ENCODE data around the gene PIK3AP1. TPM values are rescaled to one million over a fixed set of nuclear protein-coding genes. Genes with fewer than 3 reads are reported as not detected.

Gene PIK3AP1
- total RNA-seq, 1 experiment from 2014 or later, result 7.1 TPM

- H4K20me1 ChIP-seq (ENCODE audit: insufficient read depth), result peaks cover 35% of the 10 kb centered on the region; the same call in 1 of the 2 replicates
- no peak overlapping the region for H3K9ac ChIP-seq (ENCODE audit: low read length)
- no peak overlapping the region for H3K4me2 ChIP-seq (ENCODE audit: low read length)
- H2AFZ ChIP-seq (ENCODE audit: low read depth, low read length, poor library complexity, severe bottlenecking), result no peak overlapping the region
- H3K27ac ChIP-seq (ENCODE audit: low read depth, low read length), result no peak overlapping the region
- peaks cover under 1 to 2% of the 10 kb centered on the region in 2 experiments; a peak in 2 of 4 replicates for H3K36me3 ChIP-seq (ENCODE audit: control insufficient read depth in 1 of 2, insufficient read depth in 2 of 2, low read length in 2 of 2)
- CTCF ChIA-PET, result no interaction called here
- DNase-seq (ENCODE audit: low read depth, low spot score) (no peak), ATAC-seq (no peak)
- no peaks in the 10 kb centered on the region for H3K9me3 ChIP-seq (ENCODE audit: control insufficient read depth in 1 of 2, insufficient read depth in 1 of 2, low read depth in 1 of 2, low read length in 2 of 2)
- H3K79me2 ChIP-seq (ENCODE audit: insufficient read depth, low read length), result peaks cover 99% of the 10 kb centered on the region
- TF ChIP-seq, protein P1, sequence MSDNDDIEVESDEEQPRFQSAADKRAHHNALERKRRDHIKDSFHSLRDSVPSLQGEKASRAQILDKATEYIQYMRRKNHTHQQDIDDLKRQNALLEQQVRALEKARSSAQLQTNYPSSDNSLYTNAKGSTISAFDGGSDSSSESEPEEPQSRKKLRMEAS (IDR thresholded peaks at IDR 0.05), result no peak
- TF ChIP-seq SIN3A (IDR thresholded peaks at IDR 0.05; ENCODE audit: low read depth) (no peak), RAD21 (IDR thresholded peaks at IDR 0.05; ENCODE audit: low read depth) (no peak), CEBPB (IDR thresholded peaks at IDR 0.05; ENCODE audit: low read depth) (no peak), ZFX (IDR thresholded peaks at IDR 0.05) (no peak), EZH2 (IDR thresholded peaks at IDR 0.05) (no peak), SRF (IDR thresholded peaks at IDR 0.05; ENCODE audit: low read depth) (no peak)
- TF ChIP-seq, protein P2, sequence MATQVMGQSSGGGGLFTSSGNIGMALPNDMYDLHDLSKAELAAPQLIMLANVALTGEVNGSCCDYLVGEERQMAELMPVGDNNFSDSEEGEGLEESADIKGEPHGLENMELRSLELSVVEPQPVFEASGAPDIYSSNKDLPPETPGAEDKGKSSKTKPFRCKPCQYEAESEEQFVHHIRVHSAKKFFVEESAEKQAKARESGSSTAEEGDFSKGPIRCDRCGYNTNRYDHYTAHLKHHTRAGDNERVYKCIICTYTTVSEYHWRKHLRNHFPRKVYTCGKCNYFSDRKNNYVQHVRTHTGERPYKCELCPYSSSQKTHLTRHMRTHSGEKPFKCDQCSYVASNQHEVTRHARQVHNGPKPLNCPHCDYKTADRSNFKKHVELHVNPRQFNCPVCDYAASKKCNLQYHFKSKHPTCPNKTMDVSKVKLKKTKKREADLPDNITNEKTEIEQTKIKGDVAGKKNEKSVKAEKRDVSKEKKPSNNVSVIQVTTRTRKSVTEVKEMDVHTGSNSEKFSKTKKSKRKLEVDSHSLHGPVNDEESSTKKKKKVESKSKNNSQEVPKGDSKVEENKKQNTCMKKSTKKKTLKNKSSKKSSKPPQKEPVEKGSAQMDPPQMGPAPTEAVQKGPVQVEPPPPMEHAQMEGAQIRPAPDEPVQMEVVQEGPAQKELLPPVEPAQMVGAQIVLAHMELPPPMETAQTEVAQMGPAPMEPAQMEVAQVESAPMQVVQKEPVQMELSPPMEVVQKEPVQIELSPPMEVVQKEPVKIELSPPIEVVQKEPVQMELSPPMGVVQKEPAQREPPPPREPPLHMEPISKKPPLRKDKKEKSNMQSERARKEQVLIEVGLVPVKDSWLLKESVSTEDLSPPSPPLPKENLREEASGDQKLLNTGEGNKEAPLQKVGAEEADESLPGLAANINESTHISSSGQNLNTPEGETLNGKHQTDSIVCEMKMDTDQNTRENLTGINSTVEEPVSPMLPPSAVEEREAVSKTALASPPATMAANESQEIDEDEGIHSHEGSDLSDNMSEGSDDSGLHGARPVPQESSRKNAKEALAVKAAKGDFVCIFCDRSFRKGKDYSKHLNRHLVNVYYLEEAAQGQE (IDR thresholded peaks at IDR 0.05; ENCODE audit: low read depth), result no peak
- no peaks in the 10 kb centered on the region for H3K27me3 ChIP-seq (ENCODE audit: insufficient read depth, low read length)
- POLR2A ChIA-PET, result no interaction called here
- no TSS peak for BruUV-seq (replicated peaks)
- H3K4me3 ChIP-seq (replicated peaks in 1 of 2; ENCODE audit: low read depth in 1 of 2, low read length in 2 of 2), result no peak overlapping the region
- RAD21 ChIA-PET (ENCODE audit: low non-redundant PET in 1 of 2, low total read pairs in 2 of 2, uncharacterized antibody in 2 of 2, unreplicated experiment in 2 of 2), result no interaction called here
- intact Hi-C loops (cut with micrococcal nuclease), result no loop called here
- no peaks in the 10 kb centered on the region for H3K4me1 ChIP-seq (ENCODE audit: control insufficient read depth in 1 of 2, insufficient read depth in 2 of 2, low read length in 2 of 2)
- H3K9me2 ChIP-seq (ENCODE audit: insufficient read depth), result no peaks in the 10 kb centered on the region
Measured at GRCh38 chr10:96570511-96570910, 149.8 kb downstream of the PIK3AP1 start.

Measured in HCT116 (cell line).